Central memory CD8-positive, alpha-beta T cell (primary cell): ENCODE results near the gene HDAC4.

Source experiments
- ATAC-seq: fragments of 150-1000 bp; cut with Tn5 transposase; replicated peaks from 2 replicates; pipeline ENCODE4 v1.10.0; 2022; ENCODE audit warnings: mild to moderate bottlenecking, moderate FRiP score, moderate number of reproducible peaks; ENCODE audit not compliant: poor library complexity, severe bottlenecking; ENCODE audit errors: extremely low read depth
- DNase-seq, 2 donors: peaks; one replicate each; pipeline ENCODE4 v3.0.0; 2021; ENCODE audit warnings: low spot score in 2 of 2
- H3K27ac Mint-ChIP-seq: one replicate; pipeline ENCODE4 v1.8.0; 2022; ENCODE audit warnings: low read depth, mild to moderate bottlenecking, moderate library complexity, mixed read lengths
- H3K27me3 Mint-ChIP-seq: one replicate; pipeline ENCODE4 v1.8.0; 2022; ENCODE audit warnings: mixed read lengths
- H3K36me3 Mint-ChIP-seq: one replicate; pipeline ENCODE4 v1.8.0; 2022; ENCODE audit warnings: mild to moderate bottlenecking, moderate library complexity, mixed read lengths; ENCODE audit not compliant: insufficient read depth
- H3K4me1 Mint-ChIP-seq: one replicate; pipeline ENCODE4 v1.8.0; 2022; ENCODE audit warnings: mixed read lengths
- H3K4me3 Mint-ChIP-seq: one replicate; pipeline ENCODE4 v1.8.0; 2022; ENCODE audit warnings: mild to moderate bottlenecking, moderate library complexity, mixed read lengths
- H3K9me3 Mint-ChIP-seq: one replicate; pipeline ENCODE4 v1.8.0; 2022; ENCODE audit warnings: mixed read lengths

The HDAC4 gene

DNA sequence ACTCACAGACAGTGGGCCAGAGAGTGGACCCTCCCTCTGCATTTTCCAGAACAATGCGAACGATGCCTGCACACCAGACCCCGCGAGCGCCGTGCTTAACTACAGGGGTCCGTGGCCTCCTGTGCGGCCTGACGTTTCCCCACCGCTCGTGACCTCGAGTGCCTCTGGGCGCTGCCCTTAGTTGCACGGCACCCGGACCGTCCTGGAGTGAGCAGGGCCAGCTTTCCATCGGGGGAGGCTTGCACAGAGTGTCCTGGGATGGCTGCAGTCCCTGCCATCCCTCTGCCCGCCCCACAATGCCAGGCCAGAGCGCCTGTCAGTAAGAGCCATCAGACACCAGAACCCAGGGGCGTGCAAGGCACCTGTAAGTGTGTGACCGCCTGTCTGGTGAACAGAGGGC, 335.9 kb downstream of the HDAC4 start:
- Mint-ChIP-seq H3K36me3 (peaks cover 21% of the 10 kb centered on the region), H3K27me3 (no peaks in the 10 kb centered on the region), H3K27ac (no peak overlapping the region), H3K4me1 (peaks cover 1% of the 10 kb centered on the region), H3K9me3 (no peaks in the 10 kb centered on the region), H3K4me3 (no peak overlapping the region)
- ATAC-seq (no peak), DNase-seq (no peak)

DNA sequence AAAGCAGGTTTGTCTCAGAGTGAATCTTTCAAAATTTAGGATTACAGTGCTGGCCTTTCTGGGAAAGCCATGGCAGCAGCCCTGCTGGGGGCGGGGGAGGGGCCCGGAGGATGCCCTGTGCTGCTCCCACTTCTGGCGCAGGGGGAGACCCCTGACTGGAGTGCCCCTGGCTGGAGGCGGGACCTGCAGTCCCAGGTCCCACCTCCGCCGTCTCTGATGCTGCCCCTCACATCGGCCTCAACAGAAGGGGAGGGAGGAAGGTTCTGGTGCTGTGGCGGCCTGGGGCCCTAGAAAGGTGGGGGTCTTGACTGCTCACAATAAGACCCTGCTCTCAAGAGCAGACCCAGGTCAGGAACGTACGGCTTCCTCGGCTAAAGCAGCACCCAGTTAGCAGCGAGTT, 336.6 kb downstream of the HDAC4 start:
- Mint-ChIP-seq H3K4me1 (no peaks in the 10 kb centered on the region), H3K27me3 (no peaks in the 10 kb centered on the region), H3K4me3 (no peak overlapping the region), H3K36me3 (peaks cover 21% of the 10 kb centered on the region), H3K9me3 (no peaks in the 10 kb centered on the region), H3K27ac (no peak overlapping the region)
- DNase-seq: no peak
- ATAC-seq: no peak

DNA sequence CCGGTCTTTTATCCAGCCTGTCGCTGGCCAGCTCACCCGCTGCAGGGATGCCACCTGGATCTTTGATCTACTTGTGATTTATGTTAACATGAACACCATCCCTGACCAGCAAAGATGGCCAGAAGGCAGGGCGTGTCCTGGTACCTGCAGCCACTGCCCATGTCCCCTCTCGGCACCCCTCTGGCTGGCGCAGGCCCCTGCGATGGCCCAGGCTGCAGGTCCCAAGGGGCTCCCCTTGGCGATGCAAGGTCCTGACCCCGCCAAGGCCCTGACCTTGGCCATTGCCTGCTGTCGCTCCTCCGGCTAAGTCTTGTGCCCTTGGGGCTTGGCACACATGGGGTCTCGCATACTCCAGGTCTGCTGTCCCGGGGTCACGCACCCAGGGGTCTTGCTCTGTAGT, 338.1 kb downstream of the HDAC4 start:
- H3K36me3 Mint-ChIP-seq: peaks cover 18% of the 10 kb centered on the region
- ATAC-seq (no peak), DNase-seq (no peak)
- no peak overlapping the region for H3K4me3 Mint-ChIP-seq
- H3K27me3 Mint-ChIP-seq: no peaks in the 10 kb centered on the region
- H3K27ac Mint-ChIP-seq: no peak overlapping the region
- H3K9me3 Mint-ChIP-seq: no peaks in the 10 kb centered on the region
- no peaks in the 10 kb centered on the region for H3K4me1 Mint-ChIP-seq

DNA sequence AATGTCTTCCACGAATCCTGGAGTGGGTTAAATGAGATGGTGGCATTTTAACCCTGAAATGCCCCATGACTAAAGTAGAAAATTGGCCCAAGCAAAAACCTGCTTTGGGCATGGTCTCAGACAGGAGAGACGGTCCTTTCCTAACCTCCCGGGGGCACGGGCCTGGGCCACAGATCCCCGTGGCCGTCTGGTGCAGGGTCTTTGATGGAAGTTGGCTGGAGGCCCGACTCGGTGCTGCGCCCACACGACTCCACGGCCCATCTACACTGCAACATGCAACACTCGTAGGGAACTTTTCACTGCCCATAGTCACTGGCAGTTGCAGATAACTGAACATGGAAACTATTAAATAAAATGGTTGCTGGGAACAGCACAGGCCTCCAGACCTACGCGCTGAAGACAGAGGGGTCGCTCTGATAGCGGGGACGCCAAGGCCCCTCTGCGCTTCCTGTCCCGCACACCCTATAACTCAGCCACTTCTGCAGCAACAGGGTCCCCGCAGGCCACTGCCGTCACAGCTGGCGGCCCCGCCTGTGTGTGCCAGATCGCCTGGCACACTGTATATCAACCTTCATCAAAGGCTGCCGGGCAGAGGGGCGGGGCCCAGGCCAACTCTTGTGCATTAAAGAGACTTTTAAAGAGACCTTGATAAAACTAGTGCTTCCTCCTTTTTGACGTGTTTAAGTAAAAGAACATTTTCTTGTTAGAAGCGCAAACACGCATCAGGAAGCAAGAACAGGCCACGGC, 338.8 kb downstream of the HDAC4 start:
- H3K4me3 Mint-ChIP-seq: no peak overlapping the region
- H3K27ac Mint-ChIP-seq: no peak overlapping the region
- H3K27me3 Mint-ChIP-seq: no peaks in the 10 kb centered on the region
- H3K36me3 Mint-ChIP-seq: peaks cover 15% of the 10 kb centered on the region
- ATAC-seq (no peak), DNase-seq (no peak)
- H3K9me3 Mint-ChIP-seq: no peaks in the 10 kb centered on the region
- H3K4me1 Mint-ChIP-seq: no peaks in the 10 kb centered on the region

DNA sequence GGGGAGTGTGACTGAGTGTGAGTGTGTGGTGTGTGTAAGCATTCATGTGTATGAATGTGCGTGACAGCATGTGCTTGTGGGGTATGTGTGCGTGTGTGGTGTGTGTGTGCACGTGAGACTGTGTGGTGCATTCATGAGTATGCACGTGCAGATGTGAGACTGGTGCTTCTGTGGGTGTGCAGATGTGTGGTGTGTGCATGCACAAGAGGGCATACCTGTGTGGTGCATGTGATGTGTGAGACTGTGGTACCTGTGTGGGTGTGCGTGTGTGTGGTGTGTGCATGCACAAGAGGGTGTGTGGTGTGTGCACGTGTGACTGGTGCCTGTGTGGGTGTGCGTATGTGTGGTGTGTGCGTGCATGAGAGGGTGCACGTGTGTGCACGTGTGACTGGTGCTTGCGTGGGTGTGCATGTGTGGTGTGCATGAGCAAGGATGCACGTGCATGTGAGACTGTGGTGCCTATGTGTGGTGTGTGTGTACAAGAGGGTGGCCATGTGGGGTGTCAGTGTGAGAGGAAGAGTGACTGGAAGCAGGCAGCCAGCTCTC, 339.6 kb downstream of the HDAC4 start:
- ATAC-seq (no peak), DNase-seq (no peak)
- Mint-ChIP-seq H3K36me3 (peaks cover 9% of the 10 kb centered on the region), H3K4me3 (no peak overlapping the region), H3K9me3 (no peaks in the 10 kb centered on the region), H3K27ac (no peak overlapping the region), H3K4me1 (no peaks in the 10 kb centered on the region), H3K27me3 (no peaks in the 10 kb centered on the region)

DNA sequence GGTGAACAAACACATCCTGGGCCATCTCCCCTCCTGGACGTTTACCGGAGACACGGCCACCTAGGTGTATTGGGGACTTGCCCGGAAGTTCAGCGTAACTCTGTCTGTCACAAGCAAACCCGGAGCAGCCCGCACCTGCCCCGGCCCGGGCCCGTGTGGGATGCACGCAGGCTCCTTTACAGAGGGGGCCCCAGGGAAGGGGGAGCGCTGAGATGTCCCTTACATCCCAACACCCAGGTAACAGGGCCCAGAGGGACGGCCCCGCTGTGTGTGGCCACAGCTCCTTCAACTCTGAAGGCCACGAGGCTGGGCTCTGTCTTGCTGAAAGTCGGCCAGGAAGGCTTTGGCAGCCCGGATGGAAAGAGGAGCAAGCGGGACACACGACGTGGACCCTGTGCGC, 340.1 kb downstream of the HDAC4 start:
- no peak overlapping the region for H3K4me3 Mint-ChIP-seq
- H3K36me3 Mint-ChIP-seq: peaks cover 8% of the 10 kb centered on the region
- no peaks in the 10 kb centered on the region for H3K9me3 Mint-ChIP-seq
- no peaks in the 10 kb centered on the region for H3K4me1 Mint-ChIP-seq
- H3K27ac Mint-ChIP-seq: no peak overlapping the region
- ATAC-seq: no peak
- no peak for DNase-seq
- H3K27me3 Mint-ChIP-seq: no peaks in the 10 kb centered on the region

DNA sequence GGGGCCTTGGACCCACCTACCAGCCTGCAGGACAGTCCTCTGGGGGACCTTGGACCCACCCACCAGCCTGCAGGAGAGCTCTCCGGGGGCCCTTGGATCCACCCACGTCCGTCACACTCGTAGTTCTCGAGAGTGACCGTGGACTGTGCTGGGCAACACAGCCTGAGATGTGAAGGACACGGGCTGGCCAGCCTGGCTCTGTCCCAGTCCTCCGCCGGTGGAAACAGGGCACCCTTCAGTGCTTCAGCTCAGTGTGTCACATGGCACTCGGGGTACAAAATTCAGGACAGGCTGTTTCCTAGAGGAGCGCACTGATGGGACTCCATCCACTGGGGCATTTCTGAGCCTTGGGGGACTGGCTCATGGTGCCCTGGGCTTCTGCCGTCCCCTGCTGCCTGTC, 341.0 kb downstream of the HDAC4 start:
- no peak for DNase-seq
- Mint-ChIP-seq H3K4me3 (no peak overlapping the region), H3K4me1 (no peaks in the 10 kb centered on the region), H3K36me3 (peaks cover 8% of the 10 kb centered on the region), H3K9me3 (no peaks in the 10 kb centered on the region), H3K27me3 (no peaks in the 10 kb centered on the region), H3K27ac (peak overlapping the region; percentile 17)
- ATAC-seq: no peak

DNA sequence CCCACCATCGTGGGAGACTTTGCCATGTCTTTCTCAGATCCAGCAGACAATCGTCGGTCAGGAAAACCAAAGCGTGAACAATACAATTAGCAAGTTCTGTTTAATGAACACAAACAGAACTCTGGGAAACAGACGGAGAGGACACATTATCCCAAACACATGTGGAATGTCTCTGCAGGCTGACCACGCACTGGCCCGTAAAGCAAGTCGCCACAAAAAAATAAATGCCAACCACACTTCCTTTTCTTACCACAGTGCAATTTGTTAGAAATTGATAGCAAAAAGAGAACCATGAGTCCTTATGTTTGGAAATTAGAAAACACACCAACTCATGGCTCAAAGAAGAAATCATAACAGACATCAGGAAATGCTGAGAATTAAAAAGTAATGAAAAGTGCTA, 342.1 kb downstream of the HDAC4 start:
- DNase-seq: no peak
- Mint-ChIP-seq H3K27ac (no peak overlapping the region), H3K27me3 (no peaks in the 10 kb centered on the region), H3K4me1 (no peaks in the 10 kb centered on the region), H3K9me3 (no peaks in the 10 kb centered on the region), H3K4me3 (no peak overlapping the region), H3K36me3 (peaks cover 12% of the 10 kb centered on the region)
- ATAC-seq: no peak

DNA sequence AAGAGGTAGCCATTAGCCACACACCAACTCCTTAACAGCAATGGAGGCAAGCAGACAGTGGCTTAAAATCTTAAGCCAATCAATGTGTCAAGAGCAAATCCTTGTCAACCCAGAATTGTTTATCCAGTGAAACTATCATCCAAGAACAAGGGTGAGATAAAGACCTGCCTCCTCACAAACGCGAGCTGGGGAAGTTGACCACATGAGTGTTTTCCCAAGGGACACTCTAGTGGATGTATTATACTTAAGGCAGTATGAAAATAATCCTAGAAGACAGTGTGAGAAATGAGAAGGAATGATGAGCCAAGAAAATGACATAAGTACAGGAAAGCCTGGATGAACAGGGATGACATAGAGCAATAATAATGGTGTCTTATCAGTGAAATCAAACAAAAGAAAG, 343.3 kb downstream of the HDAC4 start:
- H3K27ac Mint-ChIP-seq: no peak overlapping the region
- H3K9me3 Mint-ChIP-seq: no peaks in the 10 kb centered on the region
- no peak overlapping the region for H3K4me3 Mint-ChIP-seq
- ATAC-seq (no peak), DNase-seq (no peak)
- no peaks in the 10 kb centered on the region for H3K27me3 Mint-ChIP-seq
- no peaks in the 10 kb centered on the region for H3K4me1 Mint-ChIP-seq
- H3K36me3 Mint-ChIP-seq: peaks cover 16% of the 10 kb centered on the region

DNA sequence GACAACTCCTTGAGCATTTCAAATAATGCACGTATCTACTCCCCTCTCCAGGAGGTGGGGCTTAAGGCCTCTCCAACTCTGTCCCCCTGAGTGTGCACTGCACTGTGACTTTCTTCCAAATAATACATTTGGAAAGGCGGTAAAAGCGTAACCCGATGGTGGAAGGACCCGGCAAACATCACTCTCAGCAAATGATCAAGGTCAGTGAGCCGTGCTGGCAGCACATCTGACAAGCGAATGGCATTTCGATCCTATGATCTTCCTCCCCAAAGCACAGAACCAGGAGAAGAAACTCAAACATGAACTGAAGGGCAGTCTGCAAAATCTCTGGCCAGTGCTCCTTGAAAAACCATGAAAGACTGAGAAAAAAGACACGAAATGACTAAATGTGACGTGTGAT, 344.2 kb downstream of the HDAC4 start:
- Mint-ChIP-seq H3K27me3 (no peaks in the 10 kb centered on the region), H3K27ac (no peak overlapping the region), H3K4me1 (no peaks in the 10 kb centered on the region), H3K36me3 (peaks cover 18% of the 10 kb centered on the region), H3K9me3 (no peaks in the 10 kb centered on the region), H3K4me3 (no peak overlapping the region)
- no peak for DNase-seq
- ATAC-seq: no peak

DNA sequence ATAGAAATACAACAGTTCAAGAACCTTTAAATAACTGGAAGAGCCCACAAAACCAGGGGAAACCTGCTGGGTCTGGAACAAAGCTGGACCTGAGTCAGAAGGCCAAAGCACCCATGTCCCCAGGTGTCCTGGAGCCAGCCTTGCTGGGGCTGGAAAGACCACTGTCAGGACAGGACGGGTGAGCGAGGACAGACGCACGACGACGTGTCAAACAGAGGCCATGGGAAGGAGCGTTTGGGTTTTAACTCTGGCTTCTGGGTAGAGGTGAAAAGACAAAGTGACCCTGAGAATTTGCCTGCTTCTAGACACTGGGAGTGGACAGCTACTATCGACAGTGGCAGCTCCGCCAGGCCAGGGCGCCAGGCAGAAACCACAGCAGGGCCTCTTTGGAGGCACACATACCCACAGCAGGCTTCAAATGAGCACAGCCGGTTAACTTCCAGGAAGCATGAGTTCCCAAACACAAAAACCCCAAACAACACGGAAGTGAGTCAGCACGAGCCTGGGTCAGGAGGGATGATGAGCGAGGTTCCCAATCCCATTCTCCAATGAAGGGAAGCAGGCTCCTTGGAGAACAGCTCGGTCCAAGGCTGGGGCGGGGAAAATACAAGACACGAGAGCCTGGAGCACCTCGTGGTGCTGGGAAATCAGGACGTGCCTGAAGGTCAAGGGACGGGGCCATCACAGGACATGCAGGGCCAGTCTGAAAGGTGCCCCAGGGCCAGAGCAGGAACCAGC, 344.9 kb downstream of the HDAC4 start:
- Mint-ChIP-seq H3K9me3 (no peaks in the 10 kb centered on the region), H3K27me3 (no peaks in the 10 kb centered on the region), H3K27ac (no peak overlapping the region), H3K36me3 (peaks cover 18% of the 10 kb centered on the region), H3K4me1 (no peaks in the 10 kb centered on the region), H3K4me3 (no peak overlapping the region)
- DNase-seq: no peak
- no peak for ATAC-seq

DNA sequence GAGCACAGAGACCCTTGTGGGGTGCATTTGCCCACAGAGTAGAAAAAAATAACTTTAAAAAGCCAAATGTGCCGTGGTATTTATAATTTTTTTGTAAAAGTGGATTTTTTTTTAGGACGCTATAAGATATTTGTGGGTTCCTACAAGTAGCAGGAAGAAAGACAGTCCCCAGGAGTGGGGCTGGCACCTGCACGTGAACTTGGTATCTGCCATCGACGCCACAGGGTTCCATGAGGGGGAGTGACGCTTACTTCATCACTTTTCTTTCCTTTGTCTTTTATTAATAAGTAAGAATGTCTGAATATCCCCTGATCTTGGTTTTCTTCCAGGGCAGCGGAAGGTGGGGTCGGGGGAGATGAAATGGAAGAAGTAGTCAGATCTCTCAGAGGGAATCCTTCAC, 345.9 kb downstream of the HDAC4 start:
- no peak overlapping the region for H3K4me3 Mint-ChIP-seq
- no peaks in the 10 kb centered on the region for H3K4me1 Mint-ChIP-seq
- H3K9me3 Mint-ChIP-seq: no peaks in the 10 kb centered on the region
- no peaks in the 10 kb centered on the region for H3K27me3 Mint-ChIP-seq
- peaks cover 20% of the 10 kb centered on the region for H3K36me3 Mint-ChIP-seq
- DNase-seq (no peak), ATAC-seq (no peak)
- H3K27ac Mint-ChIP-seq: no peak overlapping the region
